Measurements from ENCODE around the gene PFDN4.
"Not testable (repeated sequence)": the region's sequence is repeated elsewhere in the genome, so short reads cannot be mapped to it uniquely, and the experiment has no call there.

The PFDN4 gene

DNA sequence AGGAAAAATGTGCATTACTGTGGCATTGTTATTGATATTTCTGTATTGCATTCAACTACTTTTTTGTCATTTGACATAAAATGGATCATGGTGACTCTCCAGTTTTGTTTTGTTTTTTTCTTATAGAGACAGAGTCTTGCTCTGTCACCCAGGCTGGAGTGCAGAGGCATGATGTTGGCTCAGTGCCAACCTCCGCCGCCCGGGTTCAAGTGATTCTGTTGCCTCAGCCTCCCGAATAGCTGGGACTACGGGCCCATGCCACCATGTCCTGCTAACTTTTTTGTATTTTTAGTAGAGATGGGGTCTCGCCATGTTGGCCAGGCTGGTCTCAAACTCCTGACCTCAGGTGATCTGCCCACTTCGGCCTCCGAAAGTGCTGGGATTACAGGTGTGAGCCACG, 16.8 kb downstream of the PFDN4 start:
- H3K27ac ChIP-seq (ENCODE audit: insufficient read depth in 1 of 2, low read depth in 1 of 2, low read length in 2 of 2, poor library complexity in 1 of 2, severe bottlenecking in 2 of 2); DNase-seq; POLR2A ChIA-PET; H3K4me3 ChIP-seq (ENCODE audit: control insufficient read depth in 1 of 7, extremely low read depth in 1 of 7, insufficient read depth in 4 of 7, low read depth in 2 of 7, low read length in 6 of 7); CTCF ChIA-PET; H3K9me3 ChIP-seq (ENCODE audit: control extremely low read depth in 1 of 5, control insufficient read depth in 4 of 5, insufficient read depth in 2 of 5, low read depth in 1 of 5, low read length in 4 of 5); H3K36me3 ChIP-seq (ENCODE audit: control insufficient read depth in 4 of 4, insufficient read depth in 4 of 4, low read length in 3 of 4); H3K27me3 ChIP-seq (replicated peaks in 2 of 5; ENCODE audit: control insufficient read depth in 4 of 5, insufficient read depth in 5 of 5, low read length in 4 of 5): not testable (repeated sequence)
- 98% methylated on average over 7 of the region's 9 CpGs for WGBS (ENCODE audit: insufficient coverage)
- H3K4me1 ChIP-seq (ENCODE audit: control extremely low read depth in 1 of 4, control insufficient read depth in 4 of 4, insufficient read depth in 4 of 4, low read length in 3 of 4), result peaks cover 0 to 23% (median 6%) of the 10 kb centered on the region in 4 experiments

GRCh38 chr20:54227241-54227640, 19.4 kb downstream of the PFDN4 start:
- H3K9me3 ChIP-seq (ENCODE audit: control extremely low read depth in 1 of 5, control insufficient read depth in 4 of 5, insufficient read depth in 2 of 5, low read depth in 1 of 5, low read length in 4 of 5), result peaks cover 0 to 1% (median 0%) of the 10 kb centered on the region in 5 experiments
- POLR2A ChIA-PET, result no interaction called here
- CTCF ChIA-PET, result no interaction called here

GRCh38 chr20:54227751-54228150, 19.9 kb downstream of the PFDN4 start:
- peak in 2 of 3 donors; percentile 12 to 42 for DNase-seq
- WGBS (ENCODE audit: insufficient coverage), result 80% methylated on average over 3 of the region's 5 CpGs
- peaks cover 0 to 4% (median 0%) of the 10 kb centered on the region in 5 experiments for H3K9me3 ChIP-seq (ENCODE audit: control extremely low read depth in 1 of 5, control insufficient read depth in 4 of 5, insufficient read depth in 2 of 5, low read depth in 1 of 5, low read length in 4 of 5)
- no peak overlapping the region for H3K27ac ChIP-seq (ENCODE audit: insufficient read depth in 1 of 2, low read depth in 1 of 2, low read length in 2 of 2, poor library complexity in 1 of 2, severe bottlenecking in 2 of 2)
- H3K27me3 ChIP-seq (replicated peaks in 2 of 5; ENCODE audit: control insufficient read depth in 4 of 5, insufficient read depth in 5 of 5, low read length in 4 of 5), result no peaks in the 10 kb centered on the region
- H3K36me3 ChIP-seq (ENCODE audit: control insufficient read depth in 4 of 4, insufficient read depth in 4 of 4, low read length in 3 of 4), result no peaks in the 10 kb centered on the region
- no peak overlapping the region for H3K4me3 ChIP-seq (ENCODE audit: control insufficient read depth in 1 of 7, extremely low read depth in 1 of 7, insufficient read depth in 4 of 7, low read depth in 2 of 7, low read length in 6 of 7)
- POLR2A ChIA-PET, result no interaction called here
- CTCF ChIA-PET, result no interaction called here
- H3K4me1 ChIP-seq (ENCODE audit: control extremely low read depth in 1 of 4, control insufficient read depth in 4 of 4, insufficient read depth in 4 of 4, low read length in 3 of 4), result peaks cover 0 to 6% (median 0%) of the 10 kb centered on the region in 4 experiments

More at GRCh38 chr20:54227241-54227640, 19.4 kb downstream of the PFDN4 start:
- Histone ChIP-seq H3K36me3 (ENCODE audit: control insufficient read depth in 4 of 4, insufficient read depth in 4 of 4, low read length in 3 of 4) (no peaks in the 10 kb centered on the region), H3K4me1 (ENCODE audit: control extremely low read depth in 1 of 4, control insufficient read depth in 4 of 4, insufficient read depth in 4 of 4, low read length in 3 of 4) (peaks cover 0 to 10% (median 0%) of the 10 kb centered on the region in 4 experiments), H3K4me3 (ENCODE audit: control insufficient read depth in 1 of 7, extremely low read depth in 1 of 7, insufficient read depth in 4 of 7, low read depth in 2 of 7, low read length in 6 of 7) (no peak overlapping the region), H3K27me3 (replicated peaks in 2 of 5; ENCODE audit: control insufficient read depth in 4 of 5, insufficient read depth in 5 of 5, low read length in 4 of 5) (no peaks in the 10 kb centered on the region), H3K27ac (ENCODE audit: insufficient read depth in 1 of 2, low read depth in 1 of 2, low read length in 2 of 2, poor library complexity in 1 of 2, severe bottlenecking in 2 of 2) (no peak overlapping the region)
- DNase-seq, result peak in 2 of 3 donors; percentile 55 to 69

DNA sequence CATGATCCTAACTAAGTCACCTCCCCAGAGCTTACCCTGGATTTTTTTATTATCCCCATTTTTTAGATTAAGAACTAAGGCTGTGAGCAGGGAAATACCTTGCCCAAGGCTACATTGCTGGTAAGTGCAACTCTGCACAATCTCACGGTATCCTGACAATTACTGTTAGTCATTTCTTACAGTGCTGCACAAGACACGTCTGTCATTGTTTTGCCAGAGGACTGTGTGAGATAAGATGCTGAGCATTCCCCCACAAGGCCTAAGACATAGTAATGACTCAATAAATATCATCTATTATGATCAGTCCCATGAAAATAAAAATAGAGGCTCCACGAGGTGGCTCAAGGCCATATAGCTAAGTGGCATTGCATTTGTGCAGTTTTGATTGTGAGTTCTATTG, 21.0 kb downstream of the PFDN4 start:
- ChIA-PET CTCF (no interaction called here), POLR2A (no interaction called here)
- 90% methylated on average over 3 of the region's 3 CpGs for WGBS (ENCODE audit: insufficient coverage)
- Histone ChIP-seq H3K36me3 (ENCODE audit: control insufficient read depth in 4 of 4, insufficient read depth in 4 of 4, low read length in 3 of 4) (no peaks in the 10 kb centered on the region), H3K4me3 (ENCODE audit: control insufficient read depth in 1 of 7, extremely low read depth in 1 of 7, insufficient read depth in 4 of 7, low read depth in 2 of 7, low read length in 6 of 7) (no peak overlapping the region), H3K27ac (ENCODE audit: insufficient read depth in 1 of 2, low read depth in 1 of 2, low read length in 2 of 2, poor library complexity in 1 of 2, severe bottlenecking in 2 of 2) (no peak overlapping the region), H3K27me3 (replicated peaks in 2 of 5; ENCODE audit: control insufficient read depth in 4 of 5, insufficient read depth in 5 of 5, low read length in 4 of 5) (no peaks in the 10 kb centered on the region), H3K4me1 (ENCODE audit: control extremely low read depth in 1 of 4, control insufficient read depth in 4 of 4, insufficient read depth in 4 of 4, low read length in 3 of 4) (peaks cover 0 to 6% (median 0%) of the 10 kb centered on the region in 4 experiments), H3K9me3 (ENCODE audit: control extremely low read depth in 1 of 5, control insufficient read depth in 4 of 5, insufficient read depth in 2 of 5, low read depth in 1 of 5, low read length in 4 of 5) (peaks cover 0 to 4% (median 0%) of the 10 kb centered on the region in 5 experiments)
- DNase-seq, result no peak

DNA sequence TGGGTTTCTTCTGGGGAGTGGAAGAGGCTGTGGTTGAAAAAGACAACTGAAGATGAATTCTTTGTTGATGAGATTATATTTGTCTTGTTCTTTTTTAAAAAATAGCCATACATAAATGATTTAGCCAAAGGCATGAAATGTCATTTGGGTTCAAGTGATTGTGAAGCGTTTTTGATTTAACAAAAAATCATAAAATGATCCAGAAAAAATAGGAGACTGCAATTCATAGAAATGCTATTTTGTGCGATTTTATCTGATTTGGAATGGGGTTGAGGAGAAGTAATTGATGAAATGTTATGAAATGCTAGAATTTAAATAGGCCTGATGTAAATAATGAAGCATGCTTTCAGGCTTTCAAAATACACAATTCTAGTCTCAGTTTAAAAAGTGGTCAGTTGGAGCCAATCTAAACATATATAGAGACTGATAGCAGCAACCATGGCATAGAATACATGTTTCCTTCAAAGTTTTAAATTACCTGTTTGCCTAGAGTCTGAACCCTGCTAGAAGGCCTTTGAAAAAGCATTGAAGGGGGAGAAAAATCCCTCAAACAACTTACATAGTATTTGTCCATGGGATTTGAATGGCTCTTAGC, 21.8 kb downstream of the PFDN4 start:
- WGBS (ENCODE audit: insufficient coverage), result 100% methylated on average over 2 of the region's 2 CpGs
- Histone ChIP-seq H3K4me1 (ENCODE audit: control extremely low read depth in 1 of 4, control insufficient read depth in 4 of 4, insufficient read depth in 4 of 4, low read length in 3 of 4) (peaks cover 0 to 6% (median 0%) of the 10 kb centered on the region in 4 experiments), H3K27ac (ENCODE audit: insufficient read depth in 1 of 2, low read depth in 1 of 2, low read length in 2 of 2, poor library complexity in 1 of 2, severe bottlenecking in 2 of 2) (no peak overlapping the region), H3K9me3 (ENCODE audit: control extremely low read depth in 1 of 5, control insufficient read depth in 4 of 5, insufficient read depth in 2 of 5, low read depth in 1 of 5, low read length in 4 of 5) (peaks cover 0 to 4% (median 0%) of the 10 kb centered on the region in 5 experiments), H3K27me3 (replicated peaks in 2 of 5; ENCODE audit: control insufficient read depth in 4 of 5, insufficient read depth in 5 of 5, low read length in 4 of 5) (no peaks in the 10 kb centered on the region), H3K36me3 (ENCODE audit: control insufficient read depth in 4 of 4, insufficient read depth in 4 of 4, low read length in 3 of 4) (no peaks in the 10 kb centered on the region), H3K4me3 (ENCODE audit: control insufficient read depth in 1 of 7, extremely low read depth in 1 of 7, insufficient read depth in 4 of 7, low read depth in 2 of 7, low read length in 6 of 7) (no peak overlapping the region)
- CTCF ChIA-PET, result no interaction called here
- DNase-seq, result no peak
- POLR2A ChIA-PET, result no interaction called here

GRCh38 chr20:54231036-54231435, 23.1 kb downstream of the PFDN4 start:
- no peak for DNase-seq
- H3K4me3 ChIP-seq (ENCODE audit: control insufficient read depth in 1 of 7, extremely low read depth in 1 of 7, insufficient read depth in 4 of 7, low read depth in 2 of 7, low read length in 6 of 7), result no peak overlapping the region
- H3K36me3 ChIP-seq (ENCODE audit: control insufficient read depth in 4 of 4, insufficient read depth in 4 of 4, low read length in 3 of 4), result no peaks in the 10 kb centered on the region
- H3K27ac ChIP-seq (ENCODE audit: insufficient read depth in 1 of 2, low read depth in 1 of 2, low read length in 2 of 2, poor library complexity in 1 of 2, severe bottlenecking in 2 of 2), result no peak overlapping the region
- ChIA-PET POLR2A (no interaction called here), CTCF (no interaction called here)
- WGBS (ENCODE audit: insufficient coverage), result 60% methylated on average over 3 of the region's 3 CpGs
- no peaks in the 10 kb centered on the region for H3K27me3 ChIP-seq (replicated peaks in 2 of 5; ENCODE audit: control insufficient read depth in 4 of 5, insufficient read depth in 5 of 5, low read length in 4 of 5)
- H3K9me3 ChIP-seq (ENCODE audit: control extremely low read depth in 1 of 5, control insufficient read depth in 4 of 5, insufficient read depth in 2 of 5, low read depth in 1 of 5, low read length in 4 of 5), result peaks cover 0 to 4% (median 0%) of the 10 kb centered on the region in 5 experiments
- H3K4me1 ChIP-seq (ENCODE audit: control extremely low read depth in 1 of 4, control insufficient read depth in 4 of 4, insufficient read depth in 4 of 4, low read length in 3 of 4), result peaks cover 0 to 6% (median 0%) of the 10 kb centered on the region in 4 experiments

GRCh38 chr20:54234991-54235390, 27.1 kb downstream of the PFDN4 start:
- H3K27ac ChIP-seq (ENCODE audit: insufficient read depth in 1 of 2, low read depth in 1 of 2, low read length in 2 of 2, poor library complexity in 1 of 2, severe bottlenecking in 2 of 2), result no peak overlapping the region
- no peaks in the 10 kb centered on the region for H3K36me3 ChIP-seq (ENCODE audit: control insufficient read depth in 4 of 4, insufficient read depth in 4 of 4, low read length in 3 of 4)
- H3K4me1 ChIP-seq (ENCODE audit: control extremely low read depth in 1 of 4, control insufficient read depth in 4 of 4, insufficient read depth in 4 of 4, low read length in 3 of 4), result peaks cover 0 to 3% (median 0%) of the 10 kb centered on the region in 4 experiments
- 92% methylated on average over 1 of the region's 2 CpGs for whole genome bisulfite sequencing (ENCODE audit: insufficient coverage)
- POLR2A ChIA-PET, result no interaction called here
- no peak for DNase-seq
- H3K27me3 ChIP-seq (replicated peaks in 2 of 5; ENCODE audit: control insufficient read depth in 4 of 5, insufficient read depth in 5 of 5, low read length in 4 of 5), result peaks cover 0 to 3% (median 0%) of the 10 kb centered on the region in 5 experiments
- no peak overlapping the region for H3K4me3 ChIP-seq (ENCODE audit: control insufficient read depth in 1 of 7, extremely low read depth in 1 of 7, insufficient read depth in 4 of 7, low read depth in 2 of 7, low read length in 6 of 7)
- CTCF ChIA-PET, result interaction anchor here (1.3 kb wide), 1 partner anchor 22 kb away, joined by 3 read pairs; no protein-coding TSS in a partner anchor
- H3K9me3 ChIP-seq (ENCODE audit: control extremely low read depth in 1 of 5, control insufficient read depth in 4 of 5, insufficient read depth in 2 of 5, low read depth in 1 of 5, low read length in 4 of 5), result peaks cover 0 to 4% (median 1%) of the 10 kb centered on the region in 5 experiments

Data from common myeloid progenitor, CD34-positive (primary cell).